Measurements from ENCODE around the gene ARHGAP15. TPM values are rescaled to one million over a fixed set of nuclear protein-coding genes. Genes with fewer than 3 reads are reported as not detected.

ARHGAP15 gene
- total RNA-seq, 4 donors from 2014 or later, result 0.80 to 53.1 (median 12.7) TPM

DNA sequence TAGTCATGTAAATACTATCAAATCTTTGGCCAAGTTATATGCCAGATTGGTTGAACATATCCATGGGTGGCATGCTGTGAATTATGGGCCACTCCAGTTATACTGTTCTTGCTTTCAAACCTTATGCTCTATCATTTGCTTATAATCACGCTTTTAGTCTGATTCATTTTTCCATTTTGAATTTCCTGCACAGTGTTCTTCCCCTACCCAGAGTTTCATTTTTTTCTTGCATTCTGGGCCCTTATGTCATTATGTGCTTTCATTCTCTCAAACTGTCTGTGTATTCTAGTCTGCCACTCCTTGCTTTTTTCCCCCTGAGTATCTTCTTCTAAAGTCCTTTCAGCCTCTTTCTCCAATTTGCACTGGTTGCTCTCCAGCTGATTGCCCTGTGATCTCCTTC lies 364.1 kb downstream of the ARHGAP15 start:
- no peak for DNase-seq
- no peak overlapping the region for H3K27ac ChIP-seq
- intact Hi-C loops (cut with DNase I; ENCODE audit: low total_unique reads) (no loop called here), in situ Hi-C loops (cut with MboI; ENCODE audit: low pct_ligation_motif_present in 1 of 4, low pct_unique_long_range_greater_than_20kb in 1 of 4, low sequenced_read_pairs in 3 of 4) (no loop called here)
- H3K36me3 ChIP-seq, result no peaks in the 10 kb centered on the region
- H3K27me3 ChIP-seq, result no peaks in the 10 kb centered on the region
- no peaks in the 10 kb centered on the region for H3K9me3 ChIP-seq
- H3K4me1 ChIP-seq, result no peaks in the 10 kb centered on the region
- 92 to 97% methylated on average over 1 of the region's 1 CpG for WGBS, 2 donors (ENCODE audit: low coverage in 1 of 2)
- H3K4me3 ChIP-seq, result no peak overlapping the region
- no peak for TF ChIP-seq POLR2A (IDR thresholded peaks at IDR 0.05)
- TF ChIP-seq, protein P1, sequence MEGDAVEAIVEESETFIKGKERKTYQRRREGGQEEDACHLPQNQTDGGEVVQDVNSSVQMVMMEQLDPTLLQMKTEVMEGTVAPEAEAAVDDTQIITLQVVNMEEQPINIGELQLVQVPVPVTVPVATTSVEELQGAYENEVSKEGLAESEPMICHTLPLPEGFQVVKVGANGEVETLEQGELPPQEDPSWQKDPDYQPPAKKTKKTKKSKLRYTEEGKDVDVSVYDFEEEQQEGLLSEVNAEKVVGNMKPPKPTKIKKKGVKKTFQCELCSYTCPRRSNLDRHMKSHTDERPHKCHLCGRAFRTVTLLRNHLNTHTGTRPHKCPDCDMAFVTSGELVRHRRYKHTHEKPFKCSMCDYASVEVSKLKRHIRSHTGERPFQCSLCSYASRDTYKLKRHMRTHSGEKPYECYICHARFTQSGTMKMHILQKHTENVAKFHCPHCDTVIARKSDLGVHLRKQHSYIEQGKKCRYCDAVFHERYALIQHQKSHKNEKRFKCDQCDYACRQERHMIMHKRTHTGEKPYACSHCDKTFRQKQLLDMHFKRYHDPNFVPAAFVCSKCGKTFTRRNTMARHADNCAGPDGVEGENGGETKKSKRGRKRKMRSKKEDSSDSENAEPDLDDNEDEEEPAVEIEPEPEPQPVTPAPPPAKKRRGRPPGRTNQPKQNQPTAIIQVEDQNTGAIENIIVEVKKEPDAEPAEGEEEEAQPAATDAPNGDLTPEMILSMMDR (IDR thresholded peaks at IDR 0.05), result no peak
- TF ChIP-seq POLR2AphosphoS5 (IDR thresholded peaks at IDR 0.05), result no peak
- no peak for TF ChIP-seq EP300 (IDR thresholded peaks at IDR 0.05; ENCODE audit: low read depth)

DNA sequence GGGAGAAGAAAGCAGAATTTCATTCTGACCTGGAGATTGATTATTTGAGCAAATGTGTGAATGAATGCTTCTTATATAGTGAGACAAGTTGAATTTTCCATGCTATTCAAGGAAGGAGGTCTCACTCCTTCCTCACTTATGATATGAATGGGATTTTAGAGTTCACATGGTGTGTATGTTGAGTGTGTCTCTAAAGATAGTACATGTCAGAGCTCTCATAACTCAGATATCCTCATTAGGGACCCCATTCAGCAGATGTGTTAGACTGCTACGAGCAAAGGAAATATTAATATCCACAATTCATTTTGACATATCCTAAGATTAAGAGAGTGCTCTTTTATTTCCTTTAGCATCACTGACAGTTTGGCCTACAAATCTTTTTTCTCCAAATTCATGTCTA lies 368.5 kb downstream of the ARHGAP15 start:
- H3K9me3 ChIP-seq, result no peaks in the 10 kb centered on the region
- H3K36me3 ChIP-seq, result peaks cover 0 to 2% (median 0%) of the 10 kb centered on the region in 4 donors
- H3K27me3 ChIP-seq, result no peaks in the 10 kb centered on the region
- intact Hi-C loops (cut with DNase I; ENCODE audit: low total_unique reads), result no loop called here
- H3K4me3 ChIP-seq, result no peak overlapping the region
- no peaks in the 10 kb centered on the region for H3K4me1 ChIP-seq
- DNase-seq, result no peak
- in situ Hi-C loops (cut with MboI; ENCODE audit: low pct_ligation_motif_present in 1 of 4, low pct_unique_long_range_greater_than_20kb in 1 of 4, low sequenced_read_pairs in 3 of 4), result no loop called here
- TF ChIP-seq EP300 (IDR thresholded peaks at IDR 0.05; ENCODE audit: low read depth) (no peak), POLR2AphosphoS5 (IDR thresholded peaks at IDR 0.05) (no peak), POLR2A (IDR thresholded peaks at IDR 0.05) (no peak)
- TF ChIP-seq, protein P1 (IDR thresholded peaks at IDR 0.05), result no peak
- WGBS, 2 donors (ENCODE audit: low coverage in 1 of 2), result 69 to 83% methylated on average over 1 of the region's 1 CpG
- no peak overlapping the region for H3K27ac ChIP-seq

DNA sequence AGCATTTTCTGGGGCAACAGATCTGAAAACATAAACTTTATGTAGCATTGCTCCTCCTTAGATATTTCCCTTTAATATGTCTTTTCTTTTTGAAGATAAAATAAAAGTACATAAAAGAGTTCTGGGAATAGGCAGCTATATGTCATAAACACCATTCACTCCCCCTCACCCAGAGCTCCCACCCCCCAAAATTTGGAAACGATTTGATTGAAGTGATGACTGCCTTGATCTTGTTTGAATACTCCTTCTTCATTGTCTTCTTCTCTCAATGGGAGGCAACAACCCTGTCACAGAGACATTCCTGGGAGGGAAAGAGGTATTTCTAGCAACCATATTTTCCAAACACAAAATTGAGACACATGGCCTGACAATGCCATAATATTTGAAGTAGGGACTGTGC lies 369.3 kb downstream of the ARHGAP15 start:
- intact Hi-C loops (cut with DNase I; ENCODE audit: low total_unique reads), result no loop called here
- in situ Hi-C loops (cut with MboI; ENCODE audit: low pct_ligation_motif_present in 1 of 4, low pct_unique_long_range_greater_than_20kb in 1 of 4, low sequenced_read_pairs in 3 of 4), result no loop called here
- no peak for TF ChIP-seq EP300 (IDR thresholded peaks at IDR 0.05; ENCODE audit: low read depth)
- TF ChIP-seq, protein P1 (IDR thresholded peaks at IDR 0.05), result no peak
- no peak for TF ChIP-seq POLR2A (IDR thresholded peaks at IDR 0.05)
- no peak for TF ChIP-seq POLR2AphosphoS5 (IDR thresholded peaks at IDR 0.05)
- WGBS, 2 donors (ENCODE audit: low coverage in 1 of 2), result 63 to 67% methylated on average over 1 of the region's 1 CpG
- Histone ChIP-seq H3K27ac (no peak overlapping the region), H3K4me3 (no peak overlapping the region), H3K27me3 (no peaks in the 10 kb centered on the region), H3K4me1 (no peaks in the 10 kb centered on the region), H3K9me3 (no peaks in the 10 kb centered on the region), H3K36me3 (peaks cover 0 to 2% (median 0%) of the 10 kb centered on the region in 4 donors)
- DNase-seq, result no peak

GRCh38 chr2:143499061-143499460 lies 369.8 kb downstream of the ARHGAP15 start:
- no peaks in the 10 kb centered on the region for H3K4me1 ChIP-seq
- H3K27ac ChIP-seq, result no peak overlapping the region
- peaks cover 0 to 2% (median 0%) of the 10 kb centered on the region in 4 donors for H3K36me3 ChIP-seq
- intact Hi-C loops (cut with DNase I; ENCODE audit: low total_unique reads), result no loop called here
- H3K9me3 ChIP-seq, result no peaks in the 10 kb centered on the region
- WGBS, 2 donors (ENCODE audit: low coverage in 1 of 2), result 68 to 79% methylated on average over 3 of the region's 3 CpGs
- in situ Hi-C loops (cut with MboI; ENCODE audit: low pct_ligation_motif_present in 1 of 4, low pct_unique_long_range_greater_than_20kb in 1 of 4, low sequenced_read_pairs in 3 of 4), result no loop called here
- DNase-seq, result no peak
- TF ChIP-seq POLR2A (IDR thresholded peaks at IDR 0.05) (no peak), EP300 (IDR thresholded peaks at IDR 0.05; ENCODE audit: low read depth) (no peak), POLR2AphosphoS5 (IDR thresholded peaks at IDR 0.05) (no peak)
- TF ChIP-seq, protein P1 (IDR thresholded peaks at IDR 0.05), result no peak
- H3K27me3 ChIP-seq, result no peaks in the 10 kb centered on the region
- no peak overlapping the region for H3K4me3 ChIP-seq

All from transverse colon (tissue), 4 donors.